ENCODE results near the gene ZNF550. TPM values are rescaled to one million over a fixed set of nuclear protein-coding genes. Genes with fewer than 3 reads are reported as not detected.
A peak's percentile ranks its signal among the peaks of the same experiment; 100 is the strongest.
"Not testable (repeated sequence)": the region's sequence is repeated elsewhere in the genome, so short reads cannot be mapped to it uniquely, and the experiment has no call there.

Gene ZNF550
- total RNA-seq, 1 donor from 2014 or later = 8.1 TPM

DNA sequence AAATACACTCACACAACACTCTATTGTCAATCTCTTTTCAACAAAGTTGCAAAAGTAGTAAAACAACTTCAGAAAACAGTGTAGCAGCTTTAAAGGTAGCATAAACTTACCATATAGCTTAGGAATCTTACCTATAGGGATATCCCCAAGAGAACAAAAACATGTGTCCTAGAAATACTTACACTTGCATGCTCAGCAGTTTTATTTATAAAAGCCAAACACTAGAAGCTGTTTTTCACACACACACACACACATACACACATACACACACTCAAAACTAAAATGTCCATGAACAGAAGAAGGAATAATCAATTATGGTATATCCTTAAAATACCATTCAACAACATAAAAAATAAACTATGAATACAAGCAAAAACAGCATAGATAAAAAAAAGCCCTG, 48.2 kb downstream of the ZNF550 start:
- H3K27ac ChIP-seq = no peak overlapping the region
- peaks cover 4 to 57% of the 10 kb centered on the region in 2 donors for H3K36me3 ChIP-seq
- TF ChIP-seq POLR2A (IDR thresholded peaks at IDR 0.05) (no peak), POLR2AphosphoS5 (IDR thresholded peaks at IDR 0.05; ENCODE audit: insufficient read depth in 1 of 2, low read depth in 1 of 2) (no peak)
- TF ChIP-seq, protein P1, sequence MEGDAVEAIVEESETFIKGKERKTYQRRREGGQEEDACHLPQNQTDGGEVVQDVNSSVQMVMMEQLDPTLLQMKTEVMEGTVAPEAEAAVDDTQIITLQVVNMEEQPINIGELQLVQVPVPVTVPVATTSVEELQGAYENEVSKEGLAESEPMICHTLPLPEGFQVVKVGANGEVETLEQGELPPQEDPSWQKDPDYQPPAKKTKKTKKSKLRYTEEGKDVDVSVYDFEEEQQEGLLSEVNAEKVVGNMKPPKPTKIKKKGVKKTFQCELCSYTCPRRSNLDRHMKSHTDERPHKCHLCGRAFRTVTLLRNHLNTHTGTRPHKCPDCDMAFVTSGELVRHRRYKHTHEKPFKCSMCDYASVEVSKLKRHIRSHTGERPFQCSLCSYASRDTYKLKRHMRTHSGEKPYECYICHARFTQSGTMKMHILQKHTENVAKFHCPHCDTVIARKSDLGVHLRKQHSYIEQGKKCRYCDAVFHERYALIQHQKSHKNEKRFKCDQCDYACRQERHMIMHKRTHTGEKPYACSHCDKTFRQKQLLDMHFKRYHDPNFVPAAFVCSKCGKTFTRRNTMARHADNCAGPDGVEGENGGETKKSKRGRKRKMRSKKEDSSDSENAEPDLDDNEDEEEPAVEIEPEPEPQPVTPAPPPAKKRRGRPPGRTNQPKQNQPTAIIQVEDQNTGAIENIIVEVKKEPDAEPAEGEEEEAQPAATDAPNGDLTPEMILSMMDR (IDR thresholded peaks at IDR 0.05) = no peak
- DNase-seq (ENCODE audit: extremely low spot score in 2 of 2) = no peak
- intact Hi-C loops (cut with DNase I) = no loop called here
- H3K9me3 ChIP-seq = peaks cover 37% of the 10 kb centered on the region
- H3K4me3 ChIP-seq = no peak overlapping the region
- H3K27me3 ChIP-seq = no peaks in the 10 kb centered on the region
- no peaks in the 10 kb centered on the region for H3K4me1 ChIP-seq

DNA sequence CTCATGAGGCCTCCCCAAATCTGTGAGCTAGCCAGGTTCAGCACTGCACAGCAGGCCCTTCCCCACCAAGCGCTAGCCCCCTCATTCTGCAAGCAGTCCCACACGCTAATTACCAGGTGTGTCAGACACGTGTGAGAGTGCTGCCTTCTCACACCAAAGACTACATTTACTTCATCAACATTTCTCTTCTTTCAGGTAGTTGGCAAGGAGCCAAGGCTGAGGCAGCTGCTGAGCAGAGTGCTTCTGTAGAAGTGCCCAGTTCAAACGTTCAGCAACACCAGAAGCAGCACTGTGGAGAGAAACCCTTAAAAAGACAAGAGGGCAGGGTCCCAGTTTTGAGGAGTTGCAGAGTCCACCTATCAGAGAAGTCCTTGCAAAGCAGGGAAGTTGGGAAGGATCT, 53.5 kb downstream of the ZNF550 start:
- DNase-seq (ENCODE audit: extremely low spot score in 2 of 2) = no peak
- peaks cover 9 to 72% of the 10 kb centered on the region in 2 donors for H3K36me3 ChIP-seq
- no peaks in the 10 kb centered on the region for H3K27me3 ChIP-seq
- H3K27ac ChIP-seq = no peak overlapping the region
- H3K9me3 ChIP-seq = peaks cover 25% of the 10 kb centered on the region
- H3K4me1 ChIP-seq = peaks cover 1% of the 10 kb centered on the region
- no peak for TF ChIP-seq POLR2A (IDR thresholded peaks at IDR 0.05)
- TF ChIP-seq POLR2AphosphoS5 (IDR thresholded peaks at IDR 0.05; ENCODE audit: insufficient read depth in 1 of 2, low read depth in 1 of 2) = no peak
- TF ChIP-seq, protein P1 (IDR thresholded peaks at IDR 0.05) = no peak
- H3K4me3 ChIP-seq = no peak overlapping the region
- intact Hi-C loops (cut with DNase I) = no loop called here

DNA sequence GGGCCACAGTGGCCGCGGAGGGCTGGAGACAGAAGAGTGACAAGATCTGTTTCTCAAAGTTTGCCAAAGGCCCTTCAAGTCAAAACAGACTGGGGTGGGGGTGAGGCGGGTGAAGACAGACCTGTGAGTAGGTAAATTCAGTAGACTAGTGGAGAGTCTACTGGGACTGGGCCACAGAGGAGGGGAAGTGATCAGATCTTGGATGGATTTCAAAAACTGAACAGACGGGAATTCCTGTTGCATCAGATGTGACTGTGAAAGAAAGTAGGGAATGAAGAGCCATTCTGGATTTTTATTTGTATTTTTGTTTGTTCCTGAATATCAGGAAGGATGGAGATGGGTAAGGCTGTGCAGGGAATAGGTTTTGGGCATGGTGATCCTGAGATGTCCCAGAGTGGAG, 59.3 kb downstream of the ZNF550 start:
- H3K4me3 ChIP-seq = peak overlapping the region; percentile 62 to 67
- H3K27me3 ChIP-seq; H3K27ac ChIP-seq; intact Hi-C loops (cut with DNase I); H3K4me1 ChIP-seq; H3K9me3 ChIP-seq; DNase-seq (ENCODE audit: extremely low spot score in 2 of 2): not testable (repeated sequence)
- peaks cover 0 to 36% of the 10 kb centered on the region in 2 donors for H3K36me3 ChIP-seq

DNA sequence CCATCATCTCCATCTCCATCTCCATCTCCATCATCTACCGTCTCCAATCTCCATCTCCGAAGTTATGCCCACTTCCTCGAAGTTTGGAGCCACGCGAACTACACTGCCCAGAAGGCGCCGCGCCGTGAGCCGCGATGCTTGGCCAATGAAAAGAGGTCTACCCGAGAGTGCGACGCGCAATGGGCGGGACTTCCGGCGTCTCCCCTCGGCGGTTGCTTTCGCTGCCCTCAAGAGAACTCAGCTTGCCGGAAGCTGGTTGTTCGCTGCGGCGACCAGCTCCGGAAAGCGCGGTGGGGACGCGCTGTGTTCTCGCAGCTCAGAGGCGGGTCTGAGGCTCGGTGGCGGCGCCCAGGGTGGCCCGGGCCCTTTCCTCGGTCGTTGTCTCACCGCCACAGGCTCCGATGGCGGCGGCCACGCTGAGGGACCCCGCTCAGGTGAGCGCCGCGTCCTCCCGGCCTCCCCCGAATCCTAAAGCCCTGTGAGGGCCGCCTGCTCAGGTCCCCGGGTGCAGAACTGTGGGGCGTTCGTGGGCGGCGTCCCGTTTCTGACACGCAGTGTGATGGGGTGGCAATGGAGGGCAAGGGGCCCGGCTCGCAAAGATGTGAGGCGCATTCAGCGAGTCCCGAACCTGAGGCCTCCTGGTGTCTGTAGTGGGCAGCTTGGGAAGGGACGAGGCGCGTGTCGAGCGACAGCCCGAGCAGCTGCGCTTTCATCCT, 59.8 kb downstream of the ZNF550 start, which contains the start of gene ZNF773:
Gene ZNF773, plus strand, starts transcription at position 259 of the 716 bp plus-strand sequence. Its CDS starts 143 bp downstream, at position 402.
- DNase-seq (ENCODE audit: extremely low spot score in 2 of 2) = peak in 1 of 2 donors; percentile 88
- peak; percentile 82 to 89 for TF ChIP-seq POLR2AphosphoS5 (IDR thresholded peaks at IDR 0.05; ENCODE audit: insufficient read depth in 1 of 2, low read depth in 1 of 2)
- H3K36me3 ChIP-seq = peaks cover 0 to 30% of the 10 kb centered on the region in 2 donors
- H3K9me3 ChIP-seq; H3K27me3 ChIP-seq; intact Hi-C loops (cut with DNase I); H3K4me1 ChIP-seq: not testable (repeated sequence)
- H3K27ac ChIP-seq = peak within 1 kb of the TSS; percentile 68
- H3K4me3 ChIP-seq = peak within 1 kb of the TSS; percentile 62 to 67

DNA sequence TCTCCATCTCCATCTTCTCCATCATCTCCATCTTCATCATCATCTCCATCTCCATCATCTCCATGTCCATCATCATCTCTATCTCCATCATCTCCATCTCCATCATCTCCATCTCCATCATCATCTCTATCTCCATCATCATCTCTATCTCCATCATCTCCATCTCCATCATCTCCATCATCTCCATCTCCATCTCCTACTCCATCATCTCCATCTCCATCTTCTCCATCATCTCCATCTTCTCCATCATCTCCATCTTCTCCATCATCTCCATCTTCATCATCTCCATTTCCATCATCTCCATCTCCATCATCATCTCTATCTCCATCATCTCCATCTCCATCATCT, 60.4 kb downstream of the ZNF550 start:
- DNase-seq (ENCODE audit: extremely low spot score in 2 of 2); H3K27me3 ChIP-seq; H3K4me3 ChIP-seq; H3K9me3 ChIP-seq; H3K4me1 ChIP-seq; H3K27ac ChIP-seq; intact Hi-C loops (cut with DNase I): not testable (repeated sequence)
- H3K36me3 ChIP-seq = peaks cover 0 to 29% of the 10 kb centered on the region in 2 donors

DNA sequence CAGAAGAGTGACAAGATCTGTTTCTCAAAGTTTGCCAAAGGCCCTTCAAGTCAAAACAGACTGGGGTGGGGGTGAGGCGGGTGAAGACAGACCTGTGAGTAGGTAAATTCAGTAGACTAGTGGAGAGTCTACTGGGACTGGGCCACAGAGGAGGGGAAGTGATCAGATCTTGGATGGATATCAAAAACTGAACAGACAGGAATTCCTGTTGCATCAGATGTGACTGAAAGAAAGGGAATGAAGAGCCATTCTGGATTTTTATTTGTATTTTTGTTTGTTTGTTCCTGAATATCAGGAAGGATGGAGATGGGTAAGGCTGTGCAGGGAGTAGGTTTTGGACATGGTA, 71.4 kb downstream of the ZNF550 start:
- peak overlapping the region; percentile 37 to 95 for H3K4me3 ChIP-seq

DNA sequence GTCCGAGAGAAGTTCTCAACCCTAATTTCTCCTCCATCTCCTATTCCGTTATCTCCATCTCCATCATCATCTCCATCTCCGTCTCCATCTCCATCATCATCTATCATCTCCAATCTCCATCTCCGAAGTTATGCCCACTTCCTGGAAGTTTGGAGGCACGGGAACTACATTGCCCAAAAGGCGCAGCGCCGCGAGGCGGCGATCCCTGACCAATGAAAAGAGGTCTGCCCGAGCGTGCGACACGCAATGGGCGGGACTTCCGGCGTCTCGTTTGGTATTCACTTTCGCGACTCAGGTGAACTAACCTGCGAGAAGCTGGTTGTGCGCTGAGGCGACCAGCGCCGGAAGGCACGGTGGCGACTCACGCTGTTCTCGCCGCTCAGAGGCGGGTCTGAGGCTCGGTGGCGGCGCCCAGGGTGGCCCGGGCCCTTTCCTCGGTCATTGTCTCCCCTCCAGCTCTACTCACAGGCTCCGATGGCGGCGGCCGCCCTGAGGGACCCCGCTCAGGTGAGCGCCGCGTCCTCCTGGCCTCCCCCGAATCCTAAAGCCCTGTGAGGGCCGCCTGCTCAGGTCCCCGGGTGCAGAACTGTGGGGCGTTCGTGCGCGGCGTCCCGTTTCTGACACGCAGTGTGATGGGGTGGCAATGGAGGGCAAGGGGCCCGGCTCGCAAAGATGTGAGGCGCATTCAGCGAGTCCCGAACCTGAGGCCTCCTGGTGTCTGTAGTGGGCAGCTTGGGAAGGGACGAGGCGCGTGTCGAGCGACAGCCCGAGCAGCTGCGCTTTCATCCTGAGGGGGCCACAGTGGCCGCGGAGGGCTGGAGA, 72.0 kb downstream of the ZNF550 start, which contains the start of gene ZNF419:
Gene ZNF419, plus strand, starts transcription at position 274 of the 822 bp plus-strand sequence. Its CDS starts 201 bp downstream, at position 475.
- H3K27ac ChIP-seq = peak within 1 kb of the TSS; percentile 76
- H3K9me3 ChIP-seq; H3K4me1 ChIP-seq; H3K27me3 ChIP-seq; DNase-seq (ENCODE audit: extremely low spot score in 2 of 2); intact Hi-C loops (cut with DNase I): not testable (repeated sequence)
- TF ChIP-seq POLR2AphosphoS5 (IDR thresholded peaks at IDR 0.05; ENCODE audit: insufficient read depth in 1 of 2, low read depth in 1 of 2) (peak; percentile 82 to 95), POLR2A (IDR thresholded peaks at IDR 0.05) (peak in 1 of 2 donors; percentile 4)
- peak within 1 kb of the TSS; percentile 59 to 95 for H3K4me3 ChIP-seq
- H3K36me3 ChIP-seq = peaks cover 0 to 22% of the 10 kb centered on the region in 2 donors

More for the DNA sequence above, 71.4 kb downstream of the ZNF550 start:
- H3K4me1 ChIP-seq; intact Hi-C loops (cut with DNase I); H3K9me3 ChIP-seq; H3K27ac ChIP-seq; DNase-seq (ENCODE audit: extremely low spot score in 2 of 2); H3K27me3 ChIP-seq: not testable (repeated sequence)
- H3K36me3 ChIP-seq = peaks cover 0 to 28% of the 10 kb centered on the region in 2 donors

Other genes with a start within 250 kb of the ZNF550 start
- 6.9 TPM for gene ZNF543, start 239.4 kb downstream of the ZNF550 start, total RNA-seq
- 5.9 TPM for gene ZNF304, start 208.6 kb downstream of the ZNF550 start, total RNA-seq
- gene TRAPPC2B, start 196.3 kb downstream of the ZNF550 start, total RNA-seq = 8.6 TPM
- 3.2 TPM for gene ZNF547, start 196.3 kb downstream of the ZNF550 start, total RNA-seq
- 17.2 TPM for gene ZNF548, start 170.0 kb downstream of the ZNF550 start, total RNA-seq
- gene ZNF17, start 148.7 kb downstream of the ZNF550 start, total RNA-seq = 18.4 TPM
- gene ZNF749, start 124.5 kb downstream of the ZNF550 start, total RNA-seq = 5.2 TPM
- 0.49 TPM for gene VN1R1, start 102.7 kb downstream of the ZNF550 start, total RNA-seq
- 6.9 TPM for gene ZNF772, start 82.3 kb downstream of the ZNF550 start, total RNA-seq
- gene ZNF419, start 72.1 kb downstream of the ZNF550 start, total RNA-seq = 16.0 TPM
- 13.8 TPM for gene ZNF773, start 59.9 kb downstream of the ZNF550 start, total RNA-seq
- 4.9 TPM for gene ZNF549, start 32.5 kb downstream of the ZNF550 start, total RNA-seq
- 3.9 TPM for gene ZNF416, start 19.0 kb upstream of the ZNF550 start, total RNA-seq
- gene ZIK1, start 24.3 kb upstream of the ZNF550 start, total RNA-seq = 4.4 TPM
- 0.74 TPM for gene ZNF530, start 40.0 kb upstream of the ZNF550 start, total RNA-seq
- 9.1 TPM for gene ZNF134, start 54.4 kb upstream of the ZNF550 start, total RNA-seq
- 7.1 TPM for gene ZNF211, start 73.3 kb upstream of the ZNF550 start, total RNA-seq
- not detected for gene ZSCAN4, start 109.1 kb upstream of the ZNF550 start, total RNA-seq
- 16.9 TPM for gene ZNF551, start 122.1 kb upstream of the ZNF550 start, total RNA-seq
- 2.2 TPM for gene ZNF154, start 149.3 kb upstream of the ZNF550 start, total RNA-seq
- 2.9 TPM for gene ZNF671, start 167.8 kb upstream of the ZNF550 start, total RNA-seq
- gene ZNF776, start 187.0 kb upstream of the ZNF550 start, total RNA-seq = 6.9 TPM
- 24.3 TPM for gene ZNF586, start 209.8 kb upstream of the ZNF550 start, total RNA-seq